Adrenal gland (tissue), 5 donors: ENCODE results near the gene CASP10.

Experiments
- POLR2A ChIP-seq, 2 donors: fragments of 450-650 bp; IDR thresholded peaks; one replicate each; pipeline ENCODE4 v1.6.1; 2017; ENCODE audit warnings: antibody characterized with exemption in 2 of 2, mild to moderate bottlenecking in 2 of 2, moderate library complexity in 1 of 2
- TF ChIP-seq, protein P1 (sequence below), 6 experiments: fragments of 450-650 bp in 4 of 6; fragments of 200-600 bp in 2 of 6; sonication (generic) in 1 of 6; IDR thresholded peaks; 1 replicate in 5 of 6; 2 replicates in 1 of 6; pipeline versions ENCODE4 v1.5.1 to v1.8.0; 2016 to 2021; ENCODE audit warnings: antibody characterized with exemption in 6 of 6, mild to moderate bottlenecking in 2 of 6, moderate library complexity in 1 of 6
- donor health status: DM: no; HTN: no; CAD: no.

GRCh38 chr2:201223089-201224073, 40.4 kb downstream of the CASP10 start:
- TF ChIP-seq, protein P1, sequence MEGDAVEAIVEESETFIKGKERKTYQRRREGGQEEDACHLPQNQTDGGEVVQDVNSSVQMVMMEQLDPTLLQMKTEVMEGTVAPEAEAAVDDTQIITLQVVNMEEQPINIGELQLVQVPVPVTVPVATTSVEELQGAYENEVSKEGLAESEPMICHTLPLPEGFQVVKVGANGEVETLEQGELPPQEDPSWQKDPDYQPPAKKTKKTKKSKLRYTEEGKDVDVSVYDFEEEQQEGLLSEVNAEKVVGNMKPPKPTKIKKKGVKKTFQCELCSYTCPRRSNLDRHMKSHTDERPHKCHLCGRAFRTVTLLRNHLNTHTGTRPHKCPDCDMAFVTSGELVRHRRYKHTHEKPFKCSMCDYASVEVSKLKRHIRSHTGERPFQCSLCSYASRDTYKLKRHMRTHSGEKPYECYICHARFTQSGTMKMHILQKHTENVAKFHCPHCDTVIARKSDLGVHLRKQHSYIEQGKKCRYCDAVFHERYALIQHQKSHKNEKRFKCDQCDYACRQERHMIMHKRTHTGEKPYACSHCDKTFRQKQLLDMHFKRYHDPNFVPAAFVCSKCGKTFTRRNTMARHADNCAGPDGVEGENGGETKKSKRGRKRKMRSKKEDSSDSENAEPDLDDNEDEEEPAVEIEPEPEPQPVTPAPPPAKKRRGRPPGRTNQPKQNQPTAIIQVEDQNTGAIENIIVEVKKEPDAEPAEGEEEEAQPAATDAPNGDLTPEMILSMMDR (IDR thresholded peaks at IDR 0.05), result no peak
- no peak for TF ChIP-seq POLR2A (IDR thresholded peaks at IDR 0.05)
